HepG2 (cell line): ENCODE measurements around the gene GYS2. TPM values are rescaled to one million over a fixed set of nuclear protein-coding genes. Genes with fewer than 3 reads are reported as not detected.
A peak's percentile ranks its signal among the peaks of the same experiment; 100 is the strongest.

ENCODE experiments used
- ATAC-seq: fragments of 200-7000 bp; cut with Tn5 transposase; 3 replicates; pipeline ENCODE4 v1.9.1; 2020; ENCODE audit warnings: mild to moderate bottlenecking, moderate library complexity
- Bru-seq: library from RNA; stranded (reverse); fragments of 400-500 nt; gene quantifications from one replicate; lab custom pipeline; 2021; lab: Mats Ljungman, UMichigan
- BruChase-seq, 2 experiments: library from RNA; stranded (reverse); fragments of 400-500 nt; gene quantifications; one replicate each; lab custom pipeline; 2021; lab: Mats Ljungman, UMichigan
- BruUV-seq: library from RNA; stranded (reverse); fragments of 400-500 nt; replicated peaks from 2 replicates; lab custom pipeline; 2021; lab: Mats Ljungman, UMichigan
- CTCF ChIA-PET: fragments of 300-600 bp; formaldehyde crosslinking; extraction: SDS; loops from one replicate; lab custom pipeline; 2021; ENCODE audit warnings: low total read pairs, inconsistent platforms, low intra/inter-chr PET ratio; lab: Yijun Ruan, JAX
- POLR2A ChIA-PET: fragments of 350-600 bp; sonication (Branson Sonifier 250); formaldehyde crosslinking; loops from one replicate; lab custom pipeline; 2020; ENCODE audit warnings: antibody characterized with exemption, inconsistent platforms; lab: Yijun Ruan, JAX
- DNase-seq: peaks from one replicate; pipeline ENCODE4 v3.0.0-alpha.2; 2015; ENCODE audit warnings: low spot score
- FAIRE-seq: peaks from 3 replicates; lab custom pipeline; 2011; peaks lifted over from hg19 to GRCh38; lab: Jason Lieb, UNC
- H2AFZ ChIP-seq: one replicate; pipeline ENCODE4 v1.6.1; 2011; ENCODE audit warnings: low read length, inconsistent platforms
- H3K27ac ChIP-seq: fragments of 300-600 bp; 3 replicates; pipeline ENCODE4 v1.8.0; 2011; ENCODE audit warnings: mixed run types, mild to moderate bottlenecking, mixed read lengths, low read length, inconsistent platforms; ENCODE audit not compliant: insufficient read depth; ENCODE audit errors: extremely low read length
- H3K27me3 ChIP-seq, 2 experiments: fragments of 200-600 bp in 1 of 2; 2 replicates in 1 of 2; 3 replicates in 1 of 2; pipeline versions ENCODE4 v1.6.0 to v1.8.0; 2011; ENCODE audit warnings: low read length in 2 of 2, mild to moderate bottlenecking in 2 of 2, moderate library complexity in 2 of 2, inconsistent platforms in 1 of 2; ENCODE audit not compliant: insufficient read depth in 2 of 2, control insufficient read depth in 1 of 2
- H3K36me3 ChIP-seq, 2 experiments: fragments of 200-600 bp in 1 of 2; replicated peaks in 1 of 2; 2 replicates in 1 of 2; 3 replicates in 1 of 2; pipeline versions ENCODE4 v1.5.1 to v1.8.0; 2011; ENCODE audit warnings: low read length in 2 of 2, inconsistent platforms in 1 of 2; ENCODE audit not compliant: insufficient read depth in 2 of 2, control insufficient read depth in 1 of 2
- H3K4me1 ChIP-seq: 2 replicates; pipeline ENCODE4 v1.5.1; 2012; ENCODE audit warnings: low read length, inconsistent platforms; ENCODE audit not compliant: insufficient read depth
- H3K4me2 ChIP-seq: 2 replicates; pipeline ENCODE4 v1.6.0; 2011; ENCODE audit warnings: low read depth, low read length, inconsistent platforms
- H3K4me3 ChIP-seq, 3 experiments: fragments of 200-600 bp in 1 of 3; sonication (generic), shearing (Covaris generic) in 1 of 3; replicated peaks in 1 of 3; 2 replicates each; pipeline ENCODE4 v1.5.1; 2011 to 2016; ENCODE audit warnings: low read length in 3 of 3, inconsistent platforms in 2 of 3, low read depth in 2 of 3, mild to moderate bottlenecking in 2 of 3, control low read depth in 1 of 3, mixed read lengths in 1 of 3; ENCODE audit not compliant: insufficient read depth in 1 of 3
- H3K79me2 ChIP-seq: one replicate; pipeline ENCODE4 v1.6.1; 2011; ENCODE audit warnings: low read length, inconsistent platforms; ENCODE audit not compliant: insufficient read depth
- H3K9ac ChIP-seq: 2 replicates; pipeline ENCODE4 v1.6.0; 2011; ENCODE audit warnings: mild to moderate bottlenecking, low read depth, low read length, inconsistent platforms; ENCODE audit not compliant: insufficient read depth
- H3K9me3 ChIP-seq: 2 replicates; pipeline ENCODE4 v1.5.1; 2012; ENCODE audit warnings: mild to moderate bottlenecking, low read length
- H4K20me1 ChIP-seq: 2 replicates; pipeline ENCODE4 v1.6.0; 2011; ENCODE audit warnings: inconsistent platforms, mild to moderate bottlenecking, low read length, moderate library complexity; ENCODE audit not compliant: insufficient read depth
- ATF7 ChIP-seq, 2 experiments: fragments of 450-650 bp in 1 of 2; sonication (generic) in 1 of 2; formaldehyde crosslinking in 1 of 2; IDR thresholded peaks; 2 replicates each; pipeline versions ENCODE4 v1.4.0 to v1.6.1; 2016 to 2020; ENCODE audit warnings: antibody characterized with exemption in 1 of 2, mild to moderate bottlenecking in 1 of 2, missing genetic modification reagents in 1 of 2
- DMAP1 ChIP-seq: IDR thresholded peaks from 2 replicates; pipeline ENCODE4 v1.6.1; 2016
- EZH2 ChIP-seq: conservative IDR thresholded peaks from 2 replicates; pipeline ENCODE4 v1.6.1; 2012; ENCODE audit warnings: mild to moderate bottlenecking, low read depth, low read length, moderate library complexity
- MAFK ChIP-seq, 2 experiments: IDR thresholded peaks in 1 of 2; conservative IDR thresholded peaks in 1 of 2; 2 replicates each; pipeline ENCODE4 v1.6.1; 2011; ENCODE audit warnings: improper control_type of control experiment in 2 of 2, low read length in 2 of 2
- PTBP1 ChIP-seq: fragments of 200-400 bp; formaldehyde crosslinking; IDR thresholded peaks from 2 replicates; pipeline ENCODE4 v1.6.1; 2018; ENCODE audit warnings: low read length, low read depth; ENCODE audit not compliant: poor library complexity, severe bottlenecking
- SMARCC2 ChIP-seq: fragments of 450-650 bp; IDR thresholded peaks from 2 replicates; pipeline ENCODE4 v1.6.1; 2017; ENCODE audit warnings: antibody characterized with exemption, mild to moderate bottlenecking
- ZBTB21 ChIP-seq: sonication (generic); formaldehyde crosslinking; IDR thresholded peaks from 2 replicates; pipeline ENCODE4 v1.4.0; 2020; ENCODE audit warnings: missing genetic modification reagents
- ZNF335 ChIP-seq: sonication (generic); formaldehyde crosslinking; IDR thresholded peaks from 2 replicates; pipeline ENCODE4 v1.4.0; 2020; ENCODE audit warnings: missing genetic modification reagents
- ZNF558 ChIP-seq: sonication (generic); formaldehyde crosslinking; IDR thresholded peaks from 2 replicates; pipeline ENCODE4 v1.9.0; 2022; ENCODE audit warnings: mild to moderate bottlenecking, missing genetic modification reagents, borderline replicate concordance
- WGBS: methylation state at CpG from one replicate; pipeline ENCODE4 v1.1.6; 2017; ENCODE audit warnings: low lambda C conversion rate; 5-methylcytosine and 5-hydroxymethylcytosine counted together
- in situ Hi-C: cut with HindIII; loops from 2 replicates; pipeline ENCODE4 v1.10.0; 2017; ENCODE audit warnings: low pct_unique_long_range_greater_than_20kb; ENCODE audit not compliant: extremely low pct_ligation_motif_present
- intact Hi-C: fragments of 100-400 bp; cut with micrococcal nuclease; formaldehyde crosslinking; loops from one replicate; pipeline ENCODE4 v1.10.0; 2022; ENCODE audit not compliant: unreplicated experiment
- long read RNA-seq, 2 experiments: library from RNA in 1 of 2; library from polyadenylated mRNA in 1 of 2; stranded (forward) in 1 of 2; unstranded in 1 of 2; transcript quantifications; one replicate each; pipeline ENCODE4 v2.0.0, GENCODE V29; 2019 to 2022
- polyA minus RNA-seq, 3 experiments: library from RNA; depleted of rRNA, polyadenylated mRNA; stranded (reverse); fragments of >200 nt; gene quantifications; 2 replicates each; pipeline ENCODE4 v1.2.3, GENCODE V29; 2011; ENCODE audit warnings: low replicate concordance in 1 of 3
- polyA plus RNA-seq, 8 experiments: library from polyadenylated mRNA; depleted of rRNA in 3 of 8; stranded (reverse) in 7 of 8; unstranded in 1 of 8; fragments of >200 nt; fragmentation: Illumina TruSeq in 4 of 8; extraction: Trizol in 4 of 8; gene quantifications; 2 replicates each; pipeline versions ENCODE4 v1.2.1 to v1.2.3, GENCODE V29; 2011 to 2016; ENCODE audit warnings: low read depth in 4 of 8, missing spikeins in 1 of 8, mixed read lengths in 1 of 8; ENCODE audit not compliant: insufficient read depth in 1 of 8
- total RNA-seq, 5 experiments: library from RNA; depleted of rRNA; stranded (reverse); fragments of >200 nt; fragmentation: Illumina TruSeq; extraction: Trizol; gene quantifications; 2 replicates each; pipeline ENCODE4 v1.2.3, GENCODE V29; 2016; ENCODE audit warnings: low read depth in 1 of 5
- TF ChIP-seq, protein P1 (sequence below): sonication (generic); formaldehyde crosslinking; conservative IDR thresholded peaks from 2 replicates; pipeline ENCODE4 v1.8.0; 2022; ENCODE audit warnings: mild to moderate bottlenecking, moderate library complexity, missing genetic modification reagents

GYS2 gene
- total RNA-seq (2016; rRNA removed; fragmentation: Illumina TruSeq; extraction: Trizol) = not detected in 2 replicates
- total RNA-seq (2016; cell fraction: cytosol; rRNA removed; fragmentation: Illumina TruSeq; extraction: Trizol; ENCODE audit: low read depth) = not detected in 2 replicates
- not detected in 2 replicates for total RNA-seq (2016; cell fraction: insoluble cytoplasmic fraction; rRNA removed; fragmentation: Illumina TruSeq; extraction: Trizol)
- total RNA-seq (2016; cell fraction: membrane; rRNA removed; fragmentation: Illumina TruSeq; extraction: Trizol) = not detected in 2 replicates
- not detected in 2 replicates for total RNA-seq (2016; cell fraction: nucleus; rRNA removed; fragmentation: Illumina TruSeq; extraction: Trizol)
- polyA plus RNA-seq (2011; rRNA removed) = not detected in 2 replicates
- polyA plus RNA-seq (2011; cell fraction: cytosol; rRNA removed) = not detected in 2 replicates
- polyA plus RNA-seq (2011; cell fraction: nucleus; rRNA removed) = not detected in 2 replicates
- polyA plus RNA-seq (2012) = not detected in 2 replicates
- polyA plus RNA-seq (2016; cell fraction: cytosol; fragmentation: Illumina TruSeq; extraction: Trizol; ENCODE audit: low read depth) = not detected in 2 replicates
- not detected in 2 replicates for polyA plus RNA-seq (2016; cell fraction: insoluble cytoplasmic fraction; fragmentation: Illumina TruSeq; extraction: Trizol; ENCODE audit: low read depth)
- polyA plus RNA-seq (2016; cell fraction: membrane; fragmentation: Illumina TruSeq; extraction: Trizol; ENCODE audit: low read depth) = not detected in 2 replicates
- polyA plus RNA-seq (2016; cell fraction: nucleus; fragmentation: Illumina TruSeq; extraction: Trizol; ENCODE audit: insufficient read depth, low read depth) = not detected in 2 replicates
- polyA minus RNA-seq (2011; rRNA and poly(A)+ RNA removed; ENCODE audit: low replicate concordance) = 0.05 TPM in 1 of 2 replicates, not detected in the other
- polyA minus RNA-seq (2011; cell fraction: cytosol; rRNA and poly(A)+ RNA removed) = not detected in 2 replicates
- not detected in 2 replicates for polyA minus RNA-seq (2011; cell fraction: nucleus; rRNA and poly(A)+ RNA removed)
- not detected for Bru-seq, nascent RNA
- BruChase-seq, experiment 1, labeled RNA remaining after a 6-hour chase = not detected
- not detected for BruChase-seq, experiment 2, labeled RNA remaining after a 2-hour chase
- long read RNA-seq, experiment 1 = 0 reads
- long read RNA-seq, experiment 2 = 0 reads

DNA sequence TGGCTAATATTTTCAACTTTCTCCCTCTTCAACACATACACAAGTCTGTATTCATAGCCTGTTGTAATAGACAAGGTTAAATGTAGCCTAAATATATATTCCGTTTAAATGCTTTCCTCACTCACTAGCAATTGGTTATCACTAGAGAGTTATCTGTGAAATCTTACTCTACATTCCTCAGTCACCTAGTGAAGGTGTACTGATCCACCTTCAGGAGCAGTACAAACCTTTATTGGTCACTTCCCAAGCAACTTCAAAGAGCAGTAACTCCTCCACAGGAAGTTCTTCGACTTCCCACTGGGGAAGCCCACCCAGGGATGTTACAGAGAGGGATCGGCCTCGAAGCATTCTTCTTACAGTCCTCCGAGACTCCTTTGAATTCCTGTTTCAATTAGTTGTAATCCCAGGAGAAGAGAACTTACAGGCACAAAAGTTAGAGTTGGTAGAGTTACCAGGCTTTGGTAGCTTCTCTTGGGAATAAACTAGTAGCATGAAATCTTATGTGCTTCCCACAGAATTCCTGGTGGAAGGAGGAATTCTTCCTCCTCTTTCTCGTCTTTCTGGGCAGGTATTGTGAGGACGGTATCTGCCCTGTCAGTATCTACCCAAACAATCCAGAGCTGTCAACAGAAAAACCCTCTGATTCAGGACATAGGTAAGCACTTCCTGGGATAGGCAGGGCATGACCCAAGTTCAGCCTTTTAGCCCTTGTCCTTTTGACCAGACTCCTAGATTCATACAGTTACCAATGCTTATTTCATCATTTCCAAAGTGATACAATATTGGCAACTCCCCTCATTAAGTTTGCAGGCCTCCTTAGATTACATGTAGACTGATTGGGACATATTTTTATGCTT is at the start of gene GYS2:
Gene GYS2, minus strand, starts transcription at position 603 of the 857 bp plus-strand sequence. Its CDS starts 255 bp downstream, at position 348.
- H3K4me3 ChIP-seq = no peak within 1 kb of the TSS
- DNase-seq = no peak
- ATAC-seq = peak; percentile 41; the same call in 1 of the 3 replicates

More for the DNA sequence above, at the start of gene GYS2:
- H3K4me2 ChIP-seq = no peak within 1 kb of the TSS
- no peak within 1 kb of the TSS for H3K27ac ChIP-seq
- no peak for FAIRE-seq
- H3K9ac ChIP-seq = no peak within 1 kb of the TSS
- WGBS = 9% methylated on average over 6 of the region's 7 CpGs
- no peaks in the 10 kb centered on the region for H3K36me3 ChIP-seq
- no peaks in the 10 kb centered on the region for H3K9me3 ChIP-seq
- no peaks in the 10 kb centered on the region for H3K27me3 ChIP-seq
- H3K4me1 ChIP-seq = no peaks in the 10 kb centered on the region
- in situ Hi-C loops = no loop called here
- H2AFZ ChIP-seq = no peak within 1 kb of the TSS
- intact Hi-C loops = no loop called here
- ChIA-PET POLR2A (no interaction called here), CTCF (no interaction called here)
- TF ChIP-seq ATF7 (IDR thresholded peaks at IDR 0.05) (no peak), ATF7 (CRISPR knock-in tag; IDR thresholded peaks at IDR 0.05) (no peak), ZNF335 (CRISPR knock-in tag) (no peak), SMARCC2 (no peak), MAFK (conservative IDR thresholded peaks at IDR 0.05 in 1 of 2, IDR thresholded peaks at IDR 0.05 in 1 of 2; ENCODE audit: low read length in 2 of 2) (no peak), ZBTB21 (CRISPR knock-in tag) (no peak), DMAP1 (CRISPR knock-in tag) (no peak), PTBP1 (no peak), ZNF558 (CRISPR knock-in tag) (no peak), EZH2 (no peak)
- TF ChIP-seq, protein P1, sequence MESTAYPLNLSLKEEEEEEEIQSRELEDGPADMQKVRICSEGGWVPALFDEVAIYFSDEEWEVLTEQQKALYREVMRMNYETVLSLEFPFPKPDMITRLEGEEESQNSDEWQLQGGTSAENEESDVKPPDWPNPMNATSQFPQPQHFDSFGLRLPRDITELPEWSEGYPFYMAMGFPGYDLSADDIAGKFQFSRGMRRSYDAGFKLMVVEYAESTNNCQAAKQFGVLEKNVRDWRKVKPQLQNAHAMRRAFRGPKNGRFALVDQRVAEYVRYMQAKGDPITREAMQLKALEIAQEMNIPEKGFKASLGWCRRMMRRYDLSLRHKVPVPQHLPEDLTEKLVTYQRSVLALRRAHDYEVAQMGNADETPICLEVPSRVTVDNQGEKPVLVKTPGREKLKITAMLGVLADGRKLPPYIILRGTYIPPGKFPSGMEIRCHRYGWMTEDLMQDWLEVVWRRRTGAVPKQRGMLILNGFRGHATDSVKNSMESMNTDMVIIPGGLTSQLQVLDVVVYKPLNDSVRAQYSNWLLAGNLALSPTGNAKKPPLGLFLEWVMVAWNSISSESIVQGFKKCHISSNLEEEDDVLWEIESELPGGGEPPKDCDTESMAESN (CRISPR knock-in tag) = no peak
- no peaks in the 10 kb centered on the region for H3K79me2 ChIP-seq
- H4K20me1 ChIP-seq = no peaks in the 10 kb centered on the region; the same call in 1 of the 2 replicates
- no TSS peak for BruUV-seq
